GM12872 (cell line): ENCODE data around the gene COL13A1.

Experiments
- TF ChIP-seq, protein P1 (sequence below): IDR thresholded peaks from 3 replicates; pipeline ENCODE4 v1.5.1; 2011; ENCODE audit warnings: low read depth, mild to moderate bottlenecking, low read length, moderate library complexity; ENCODE audit not compliant: insufficient read depth

The COL13A1 gene

DNA sequence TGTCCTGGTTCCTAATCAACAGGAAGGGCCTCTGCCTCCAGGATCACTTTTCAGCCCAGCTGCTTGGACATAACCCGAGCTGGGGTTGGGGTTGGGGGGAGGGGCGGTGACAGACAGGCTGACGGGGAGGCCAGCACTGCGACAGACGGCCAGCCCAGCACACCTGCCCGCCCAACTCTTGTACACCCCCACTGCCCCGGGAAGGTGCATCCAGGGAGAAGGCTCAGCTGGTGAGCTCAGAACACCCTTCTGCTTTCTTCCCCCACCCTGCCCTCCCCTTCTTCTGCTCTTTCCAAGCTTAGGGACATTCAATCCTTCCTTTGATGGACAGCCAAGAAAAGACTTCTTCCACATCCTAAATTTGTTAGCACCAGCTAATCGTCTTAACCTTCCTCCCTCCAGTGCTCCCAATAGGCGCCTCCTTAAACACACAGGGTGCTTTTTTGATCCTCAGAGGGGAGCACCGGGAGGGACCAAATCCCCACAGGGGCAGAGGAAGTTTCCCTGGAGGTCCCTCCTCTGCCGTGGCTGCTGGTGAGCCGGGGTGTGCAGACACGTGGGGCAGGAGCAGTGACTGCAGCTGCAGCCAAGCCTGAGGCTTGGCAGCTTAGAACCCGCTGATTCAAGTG, 44.7 kb downstream of the COL13A1 start:
- TF ChIP-seq, protein P1, sequence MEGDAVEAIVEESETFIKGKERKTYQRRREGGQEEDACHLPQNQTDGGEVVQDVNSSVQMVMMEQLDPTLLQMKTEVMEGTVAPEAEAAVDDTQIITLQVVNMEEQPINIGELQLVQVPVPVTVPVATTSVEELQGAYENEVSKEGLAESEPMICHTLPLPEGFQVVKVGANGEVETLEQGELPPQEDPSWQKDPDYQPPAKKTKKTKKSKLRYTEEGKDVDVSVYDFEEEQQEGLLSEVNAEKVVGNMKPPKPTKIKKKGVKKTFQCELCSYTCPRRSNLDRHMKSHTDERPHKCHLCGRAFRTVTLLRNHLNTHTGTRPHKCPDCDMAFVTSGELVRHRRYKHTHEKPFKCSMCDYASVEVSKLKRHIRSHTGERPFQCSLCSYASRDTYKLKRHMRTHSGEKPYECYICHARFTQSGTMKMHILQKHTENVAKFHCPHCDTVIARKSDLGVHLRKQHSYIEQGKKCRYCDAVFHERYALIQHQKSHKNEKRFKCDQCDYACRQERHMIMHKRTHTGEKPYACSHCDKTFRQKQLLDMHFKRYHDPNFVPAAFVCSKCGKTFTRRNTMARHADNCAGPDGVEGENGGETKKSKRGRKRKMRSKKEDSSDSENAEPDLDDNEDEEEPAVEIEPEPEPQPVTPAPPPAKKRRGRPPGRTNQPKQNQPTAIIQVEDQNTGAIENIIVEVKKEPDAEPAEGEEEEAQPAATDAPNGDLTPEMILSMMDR, result no peak

DNA sequence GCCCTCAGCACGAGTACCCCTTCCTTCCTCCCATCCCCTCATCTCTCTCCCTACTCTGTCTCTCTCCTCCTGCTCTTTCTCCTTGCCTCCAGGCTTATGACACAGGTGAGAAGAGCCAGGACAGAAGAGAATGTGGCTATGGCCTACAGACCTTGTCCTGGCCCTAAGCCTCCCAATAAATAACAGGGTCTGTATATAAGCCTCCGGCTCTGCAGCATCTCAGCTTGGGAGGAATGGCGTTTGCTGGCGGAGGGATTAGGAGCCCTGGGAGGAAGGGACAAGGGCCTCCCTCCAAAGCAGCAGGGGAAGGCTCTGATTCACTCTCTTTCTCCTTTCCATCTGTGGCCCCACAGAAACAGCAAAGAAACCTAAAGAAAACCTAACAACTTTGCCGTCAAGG, 45.8 kb downstream of the COL13A1 start:
- TF ChIP-seq, protein P1, result no peak

DNA sequence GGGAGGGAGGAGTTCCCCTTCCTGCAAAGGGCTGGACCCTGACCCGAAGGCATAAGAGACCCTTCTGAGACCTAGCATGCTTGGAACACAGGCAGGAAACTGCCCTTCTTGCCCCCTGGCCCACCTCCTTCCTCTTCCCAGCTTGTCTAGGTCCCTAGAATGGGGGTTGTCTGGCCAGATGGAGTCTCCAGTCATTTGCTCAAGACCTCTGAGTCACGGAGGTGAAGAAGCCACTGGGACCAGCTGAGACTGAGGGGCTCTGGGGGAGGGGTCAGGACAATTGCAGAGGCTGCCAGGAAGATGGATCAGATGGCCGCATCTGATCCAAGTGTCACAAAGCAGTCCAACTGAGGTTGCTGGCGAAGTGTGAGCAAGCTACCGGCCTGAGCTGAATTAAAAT, 46.2 kb downstream of the COL13A1 start:
- TF ChIP-seq, protein P1, result no peak

DNA sequence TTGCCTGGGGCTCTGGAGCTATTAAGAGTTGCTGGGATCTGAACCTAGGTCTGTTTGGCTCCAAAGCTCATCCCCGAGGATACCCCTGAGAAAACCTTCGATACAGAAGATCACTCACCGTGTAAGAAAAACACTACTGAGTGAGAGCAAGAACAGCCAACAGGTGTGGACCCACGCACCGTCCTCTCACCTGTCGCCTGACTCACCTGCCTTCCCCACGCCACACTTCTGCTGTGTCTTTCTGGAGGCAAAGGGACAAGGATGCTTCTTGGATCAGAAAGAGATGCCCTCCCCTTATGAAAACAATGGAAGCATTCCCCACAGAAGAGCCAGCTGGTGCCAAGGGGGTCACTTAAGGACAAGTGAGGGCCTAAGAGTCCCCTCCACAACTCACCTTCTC, 46.7 kb downstream of the COL13A1 start:
- TF ChIP-seq, protein P1, result no peak

DNA sequence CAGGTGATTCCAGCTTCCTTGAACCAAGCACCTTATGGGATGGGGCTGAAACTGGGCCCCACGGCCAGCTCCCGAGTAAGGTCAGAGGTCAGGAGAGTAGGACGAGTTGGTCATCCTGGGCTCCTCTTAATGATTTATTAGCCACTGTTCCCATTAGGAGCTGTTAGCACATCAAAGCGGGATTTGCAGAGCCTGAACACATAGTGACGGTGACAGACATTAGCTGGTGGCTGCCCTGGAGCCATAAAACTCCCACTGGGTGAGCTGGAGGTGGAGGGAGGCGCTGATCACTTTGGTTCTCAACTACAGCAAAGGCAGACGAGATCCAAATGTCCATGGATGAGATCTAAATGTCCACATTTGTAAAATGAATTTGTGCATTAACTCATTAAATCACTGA, 48.1 kb downstream of the COL13A1 start:
- TF ChIP-seq, protein P1, result no peak

DNA sequence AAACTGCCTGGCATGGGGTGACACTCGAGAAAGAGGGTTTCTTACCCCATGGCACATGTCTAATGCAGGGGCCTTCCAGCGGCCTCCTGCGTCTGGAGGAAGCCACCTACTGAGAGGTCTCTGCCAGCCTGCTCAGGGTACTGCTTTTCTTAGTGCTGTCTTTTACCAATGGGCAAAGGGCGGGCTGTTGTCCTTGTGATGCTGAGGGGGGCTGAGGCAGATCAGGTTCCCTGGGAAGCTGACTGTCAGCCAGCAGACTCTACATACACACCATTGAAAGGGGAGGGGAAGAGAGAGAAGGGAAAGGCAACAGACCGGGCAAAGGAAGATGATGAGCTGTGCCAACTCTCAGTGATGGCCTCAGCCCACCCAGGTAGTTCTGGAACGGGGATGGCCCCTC, 48.7 kb downstream of the COL13A1 start:
- TF ChIP-seq, protein P1, result no peak

DNA sequence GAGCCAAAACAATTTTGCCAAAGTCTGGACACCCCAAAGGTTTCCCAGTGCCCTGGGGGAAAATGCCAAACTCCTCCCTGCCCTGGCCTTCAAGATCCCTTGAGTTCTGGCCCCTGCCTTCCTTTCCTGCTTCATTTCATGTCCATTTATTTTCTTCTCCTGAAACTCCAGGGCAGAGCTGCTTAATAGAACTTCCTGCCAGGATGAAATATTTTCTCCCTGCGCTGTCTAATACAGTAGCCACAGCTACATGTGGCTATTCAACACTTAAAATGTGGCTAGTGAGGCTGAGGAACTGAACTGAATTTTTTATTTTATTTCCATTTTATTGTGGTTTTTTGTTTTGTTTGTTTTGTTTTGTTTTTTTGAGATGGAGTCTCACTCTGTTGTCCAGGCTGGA, 49.6 kb downstream of the COL13A1 start:
- TF ChIP-seq, protein P1, result no peak
